EL (cell line): ENCODE data around the gene PITPNM1.
"Not testable (repeated sequence)": the region's sequence is repeated elsewhere in the genome, so short reads cannot be mapped to it uniquely, and the experiment has no call there.

ENCODE experiments used
- DNase-seq: peaks from one replicate; pipeline ENCODE4 v3.0.0-alpha.2; 2016

Gene PITPNM1

GRCh38 chr11:67486481-67487195 is 18.5 kb downstream of the PITPNM1 start:
- DNase-seq = no peak

GRCh38 chr11:67485873-67486361 is 19.2 kb downstream of the PITPNM1 start:
- DNase-seq = not testable (repeated sequence)

- DNase-seq = no peak
Observed at GRCh38 chr11:67484847-67485311, 20.3 kb downstream of the PITPNM1 start.

GRCh38 chr11:67483831-67484665 is 21.1 kb downstream of the PITPNM1 start:
- DNase-seq = no peak

- DNase-seq = peak; percentile 98
Observed at GRCh38 chr11:67482827-67483798, 22.1 kb downstream of the PITPNM1 start, which contains the start of gene AIP. Gene AIP (plus strand): TSS chr11:67483026. CDS start chr11:67483159, 133 bp downstream.

DNA sequence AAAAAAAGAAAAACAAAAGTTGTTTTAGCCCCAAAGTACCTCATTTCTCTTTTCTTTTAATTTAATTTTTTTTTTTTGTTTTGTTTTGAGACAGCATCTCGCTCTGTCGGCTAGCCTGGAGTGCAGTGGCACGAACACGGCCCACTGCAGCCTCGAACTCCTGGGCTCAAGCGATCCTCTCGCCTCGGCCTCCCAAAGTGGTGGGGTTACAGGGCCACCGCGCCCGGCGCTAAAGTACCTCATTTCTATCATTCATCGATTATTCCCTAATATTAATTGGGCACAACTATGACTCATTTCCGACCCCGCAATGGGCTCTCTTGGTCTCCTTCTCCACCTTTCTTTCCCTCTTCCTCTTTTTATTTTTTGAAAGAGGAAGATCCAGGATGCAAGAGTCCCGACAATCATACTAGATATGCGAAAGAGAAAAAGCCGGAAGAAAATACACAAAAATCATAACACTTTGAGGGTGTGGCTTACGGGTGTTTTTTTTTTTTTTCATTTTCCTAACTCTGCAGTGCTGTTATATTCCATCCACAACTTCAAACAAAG is 22.8 kb downstream of the PITPNM1 start:
- no peak for DNase-seq

- not testable (repeated sequence) for DNase-seq
Observed at GRCh38 chr11:67477344-67478050, 27.7 kb downstream of the PITPNM1 start.

DNA sequence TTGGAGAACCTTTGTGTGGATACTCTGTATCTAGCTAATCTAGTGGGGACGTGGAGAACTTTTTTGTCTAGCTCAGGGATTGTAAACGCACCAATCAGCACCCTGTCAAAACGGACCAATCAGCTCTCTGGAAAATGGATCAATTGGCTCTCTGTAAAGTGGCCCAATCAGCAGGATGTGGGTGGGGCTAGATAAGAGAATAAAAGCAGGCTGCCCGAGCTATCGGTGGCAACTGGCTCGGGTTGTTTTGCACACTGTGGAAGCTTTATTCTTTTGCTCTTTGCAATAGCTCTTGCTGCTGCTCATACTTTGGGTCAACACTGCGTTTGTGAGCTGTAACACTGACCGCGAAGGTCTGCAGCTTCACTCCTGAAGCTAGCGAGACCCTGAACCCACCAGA is 28.5 kb downstream of the PITPNM1 start:
- DNase-seq = not testable (repeated sequence)

DNA sequence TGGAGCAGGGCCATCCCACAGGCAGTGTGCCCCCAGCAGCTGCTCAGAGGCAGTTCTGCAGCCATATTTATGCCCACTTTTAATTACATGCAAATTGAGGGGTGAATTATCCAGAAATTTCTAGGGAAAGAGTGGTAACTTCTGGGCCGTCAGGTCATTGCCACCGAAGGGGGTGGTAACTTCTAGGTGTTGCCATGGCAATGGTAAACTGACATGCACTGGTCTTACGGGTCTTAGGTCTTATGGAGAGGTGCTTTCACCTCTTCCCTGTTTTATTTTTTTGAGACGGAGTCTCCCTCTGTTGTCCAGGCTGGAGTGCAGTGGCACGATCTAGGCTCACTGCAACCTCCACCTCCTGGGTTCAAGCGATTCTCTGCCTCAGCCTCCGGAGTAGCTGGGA is 32.3 kb downstream of the PITPNM1 start:
- DNase-seq = no peak

- no peak for DNase-seq
Observed at GRCh38 chr11:67470337-67471002, 34.7 kb downstream of the PITPNM1 start.

DNA sequence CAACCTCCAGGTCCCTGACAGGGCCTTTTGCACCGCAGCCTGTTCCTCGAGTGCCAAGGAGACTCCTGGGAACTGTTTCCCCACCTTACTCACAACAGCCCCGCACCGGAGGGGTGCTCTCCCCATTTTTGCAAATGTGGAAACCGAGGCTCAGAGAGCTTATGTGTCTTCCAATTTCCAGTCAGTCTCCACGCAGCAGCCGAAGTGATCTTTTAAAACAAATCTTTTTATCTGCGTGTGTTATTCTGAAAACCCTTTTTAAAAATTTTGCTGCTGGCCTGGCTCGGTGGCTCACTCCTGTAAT is 35.7 kb downstream of the PITPNM1 start:
- no peak for DNase-seq

DNA sequence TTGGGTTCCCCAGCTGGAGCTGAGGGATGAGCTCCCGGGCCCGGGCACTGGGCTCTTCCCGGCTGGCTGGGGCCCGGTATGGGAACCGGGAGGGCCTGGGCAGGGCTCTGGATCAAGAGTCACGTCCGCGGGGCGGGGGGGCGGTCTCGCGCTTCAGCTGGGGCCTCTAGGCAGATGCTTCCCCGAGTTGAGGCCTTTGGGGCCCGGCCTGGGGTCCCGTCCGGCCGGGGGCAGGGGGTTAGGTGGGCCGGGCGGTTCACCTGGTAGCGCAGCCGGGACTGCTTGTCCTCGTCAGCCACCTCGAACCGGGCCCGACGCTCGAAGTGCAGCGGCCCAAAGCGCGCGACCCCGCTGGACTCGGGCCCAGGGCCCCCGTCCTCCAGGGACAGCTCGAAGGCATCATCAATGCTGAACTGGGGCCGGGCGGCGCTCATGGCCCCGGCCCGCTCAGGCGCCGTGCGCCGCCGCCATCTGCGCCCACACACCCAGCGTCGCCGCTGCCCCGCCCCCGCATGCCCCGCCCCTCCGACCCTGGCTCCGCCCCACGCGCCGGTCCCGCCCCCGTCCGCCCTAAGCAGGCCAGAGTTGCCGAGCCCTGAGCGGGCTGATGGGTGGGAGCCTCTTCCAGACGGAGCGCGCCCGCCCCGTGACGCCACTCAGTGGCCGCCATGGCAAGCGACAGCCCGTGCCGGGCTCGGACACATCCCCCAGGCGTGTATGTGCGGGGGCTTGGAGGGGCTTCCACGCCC is 36.2 kb downstream of the PITPNM1 start, which contains the start of gene TMEM134:
TSS of gene TMEM134 (minus strand) at position 493 of the 749 bp plus-strand sequence. CDS start at position 434, 59 bp downstream.
- DNase-seq = peak; percentile 90

GRCh38 chr11:67468456-67468758 is 36.8 kb downstream of the PITPNM1 start:
- no peak for DNase-seq

GRCh38 chr11:67468056-67468455 is 37.1 kb downstream of the PITPNM1 start:
- DNase-seq = no peak

- no peak for DNase-seq
Observed at GRCh38 chr11:67466962-67467771, 38.0 kb downstream of the PITPNM1 start.

DNA sequence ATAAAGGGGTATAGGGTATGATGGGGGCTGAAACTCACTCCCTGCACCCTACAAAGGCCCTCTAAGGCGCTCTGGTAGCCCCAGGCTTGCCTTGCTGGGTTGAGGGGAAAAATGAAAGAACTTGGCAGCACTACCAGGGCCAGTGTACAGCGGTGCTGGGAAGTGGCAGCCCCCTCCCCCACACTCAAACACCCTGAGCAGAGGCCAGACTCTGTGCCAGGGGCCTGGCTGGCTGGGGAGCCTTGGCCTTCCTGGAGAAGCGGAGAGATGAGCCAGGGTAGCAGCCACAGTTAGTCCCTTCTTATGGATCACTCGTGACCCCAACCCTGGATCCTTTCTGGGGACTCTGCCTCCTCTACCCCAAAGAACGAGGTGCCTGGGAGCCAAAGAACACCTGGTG is 38.8 kb downstream of the PITPNM1 start:
- no peak for DNase-seq

DNA sequence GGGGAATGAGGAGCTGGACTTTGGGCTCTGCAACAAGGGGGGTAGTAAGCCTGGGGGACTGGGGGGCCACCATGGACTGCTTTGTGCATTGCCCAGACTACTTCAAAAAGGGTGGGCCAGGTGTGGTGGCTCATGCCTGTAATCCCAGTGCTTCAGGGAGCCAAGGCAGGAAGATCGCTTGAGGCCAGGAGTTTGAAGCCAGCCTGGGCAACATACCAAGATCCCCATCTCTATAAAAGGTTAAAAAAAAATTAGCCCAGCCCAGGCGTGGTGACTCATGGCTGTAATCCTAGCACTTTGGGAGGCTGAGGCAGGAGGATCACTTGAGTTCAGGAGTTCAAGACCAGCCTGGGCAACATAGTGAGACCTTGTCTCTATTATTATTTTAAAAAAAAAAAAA is 39.6 kb downstream of the PITPNM1 start:
- DNase-seq = not testable (repeated sequence)

DNA sequence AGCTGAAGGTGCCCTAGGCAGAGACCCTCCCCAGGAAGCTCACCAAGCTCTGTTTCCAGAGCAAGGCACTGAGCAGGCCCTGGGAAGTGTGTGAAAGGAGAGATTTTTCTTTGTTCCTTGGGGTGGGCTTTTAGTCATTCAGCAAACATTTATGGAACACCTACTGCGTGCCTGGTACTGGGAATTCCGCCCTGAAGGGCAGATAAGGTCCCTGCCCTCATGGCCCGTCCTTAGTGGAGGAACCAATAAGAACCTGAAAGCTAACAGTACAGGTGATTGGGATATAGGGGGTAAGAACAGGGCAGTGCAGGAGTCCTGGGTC is 40.0 kb downstream of the PITPNM1 start:
- no peak for DNase-seq

GRCh38 chr11:67464411-67465188 is 40.6 kb downstream of the PITPNM1 start:
- peak; percentile 60 for DNase-seq
